Measurements from ENCODE around the gene SGMS1. TPM values are rescaled to one million over a fixed set of nuclear protein-coding genes. Genes with fewer than 3 reads are reported as not detected.

The SGMS1 gene
- total and polyA plus RNA-seq, 2 donors (not counting 3 experiments of a cell fraction or from before 2014, with no cell fraction given) = 9.7 to 23.7 TPM

DNA sequence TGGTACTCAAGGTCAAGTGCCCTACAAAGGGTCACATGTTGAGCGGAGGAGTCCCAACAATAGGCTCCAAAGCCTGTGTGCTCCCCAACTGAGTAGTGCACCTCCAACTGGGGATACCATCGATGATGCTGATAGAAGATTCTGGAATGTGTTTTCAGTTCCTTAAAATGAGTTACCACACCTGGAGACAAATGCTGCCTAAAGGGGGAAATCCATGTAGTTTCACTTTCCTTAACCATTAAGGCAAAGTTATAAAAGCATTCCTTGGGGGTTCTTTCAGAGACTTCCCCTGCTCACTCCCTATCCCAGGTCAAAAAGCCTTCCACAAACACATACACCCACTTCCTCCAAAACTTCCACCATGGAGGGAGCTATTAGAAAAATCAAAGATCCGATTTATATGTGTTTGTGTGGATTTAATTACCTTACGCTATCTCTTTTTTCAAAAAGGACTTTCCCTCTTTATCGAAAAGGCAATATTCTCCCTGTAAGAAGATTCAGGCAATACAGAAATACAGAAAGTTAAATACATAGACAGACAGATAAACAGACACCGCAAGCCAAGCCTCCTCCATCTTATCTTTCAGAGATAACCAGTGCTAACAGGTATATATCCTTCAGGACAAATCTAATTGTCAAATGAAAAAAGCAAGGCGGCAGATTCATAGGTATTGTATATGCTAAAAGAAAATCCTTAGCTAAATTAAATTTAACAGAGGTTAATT is 236.6 kb downstream of the SGMS1 start:
- no peak overlapping the region for H2AFZ ChIP-seq (ENCODE audit: low read depth, low read length)
- dilution Hi-C loops (cut with MboI; ENCODE audit: extremely low pct_ligation_motif_present, low sequenced_read_pairs) = no loop called here

More for the DNA sequence above, 236.6 kb downstream of the SGMS1 start:
- BruUV-seq (replicated peaks) = no TSS peak
- no peak for DNase-seq (ENCODE audit: low read depth, low spot score)
- no peaks in the 10 kb centered on the region for H3K4me1 ChIP-seq (ENCODE audit: control insufficient read depth, extremely low read depth, insufficient read depth, low read length)
- H3K9me3 ChIP-seq (replicated peaks; ENCODE audit: control insufficient read depth, insufficient read depth, low read length) = no peaks in the 10 kb centered on the region
- peaks cover 22% of the 10 kb centered on the region for H3K79me2 ChIP-seq (ENCODE audit: control insufficient read depth, insufficient read depth, low read length)
- CTCF ChIA-PET = interaction anchor here (0.6 to 2.2 kb wide), 5 partner anchors 11 to 201 kb away, joined by 3 to 12 read pairs (median 3); no protein-coding TSS in a partner anchor
- no peak overlapping the region for H3K9ac ChIP-seq (replicated peaks; ENCODE audit: extremely low read depth, insufficient read depth, low read length)
- POLR2A ChIA-PET = no interaction called here
- no peak for TF ChIP-seq JUN (IDR thresholded peaks at IDR 0.05; ENCODE audit: borderline replicate concordance, insufficient read depth, insufficient read length, low read depth)
- TF ChIP-seq GATA2 (IDR thresholded peaks at IDR 0.05; ENCODE audit: insufficient read depth, insufficient read length, low read depth, low read length) = no peak
- TF ChIP-seq, protein P1, sequence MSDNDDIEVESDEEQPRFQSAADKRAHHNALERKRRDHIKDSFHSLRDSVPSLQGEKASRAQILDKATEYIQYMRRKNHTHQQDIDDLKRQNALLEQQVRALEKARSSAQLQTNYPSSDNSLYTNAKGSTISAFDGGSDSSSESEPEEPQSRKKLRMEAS (IDR thresholded peaks at IDR 0.05; ENCODE audit: insufficient read depth, insufficient read length) = no peak
- no peak for TF ChIP-seq POLR2A (IDR thresholded peaks at IDR 0.05; ENCODE audit: low read depth, low read length)
- no peak for TF ChIP-seq EZH2 (IDR thresholded peaks at IDR 0.05; ENCODE audit: borderline replicate concordance, low read depth, low read length, severe bottlenecking)
- TF ChIP-seq, protein P2, sequence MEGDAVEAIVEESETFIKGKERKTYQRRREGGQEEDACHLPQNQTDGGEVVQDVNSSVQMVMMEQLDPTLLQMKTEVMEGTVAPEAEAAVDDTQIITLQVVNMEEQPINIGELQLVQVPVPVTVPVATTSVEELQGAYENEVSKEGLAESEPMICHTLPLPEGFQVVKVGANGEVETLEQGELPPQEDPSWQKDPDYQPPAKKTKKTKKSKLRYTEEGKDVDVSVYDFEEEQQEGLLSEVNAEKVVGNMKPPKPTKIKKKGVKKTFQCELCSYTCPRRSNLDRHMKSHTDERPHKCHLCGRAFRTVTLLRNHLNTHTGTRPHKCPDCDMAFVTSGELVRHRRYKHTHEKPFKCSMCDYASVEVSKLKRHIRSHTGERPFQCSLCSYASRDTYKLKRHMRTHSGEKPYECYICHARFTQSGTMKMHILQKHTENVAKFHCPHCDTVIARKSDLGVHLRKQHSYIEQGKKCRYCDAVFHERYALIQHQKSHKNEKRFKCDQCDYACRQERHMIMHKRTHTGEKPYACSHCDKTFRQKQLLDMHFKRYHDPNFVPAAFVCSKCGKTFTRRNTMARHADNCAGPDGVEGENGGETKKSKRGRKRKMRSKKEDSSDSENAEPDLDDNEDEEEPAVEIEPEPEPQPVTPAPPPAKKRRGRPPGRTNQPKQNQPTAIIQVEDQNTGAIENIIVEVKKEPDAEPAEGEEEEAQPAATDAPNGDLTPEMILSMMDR (IDR thresholded peaks at IDR 0.05; ENCODE audit: extremely low read depth in 1 of 2, insufficient read depth in 1 of 2, low read depth in 1 of 2, low read length in 2 of 2) = no peak
- TF ChIP-seq POLR2AphosphoS5 (IDR thresholded peaks at IDR 0.05; ENCODE audit: insufficient read depth, low read depth, low read length) = no peak
- TF ChIP-seq MYC (IDR thresholded peaks at IDR 0.05; ENCODE audit: low read depth, low read length) = no peak
- no peak for TF ChIP-seq FOS (IDR thresholded peaks at IDR 0.05; ENCODE audit: borderline replicate concordance, insufficient read depth, low read length)
- H4K20me1 ChIP-seq (replicated peaks; ENCODE audit: control insufficient read depth, extremely low read depth, insufficient read depth, low read length) = peaks cover 3% of the 10 kb centered on the region
- no peak overlapping the region for H3K27ac ChIP-seq (ENCODE audit: insufficient read depth, low read depth, low read length)
- FAIRE-seq = no peak
- H3K36me3 ChIP-seq (ENCODE audit: control insufficient read depth in 2 of 2, extremely low read depth in 1 of 2, insufficient read depth in 2 of 2, low read length in 2 of 2) = no peaks in the 10 kb centered on the region
- no peak overlapping the region for H3K4me2 ChIP-seq (ENCODE audit: insufficient read depth, low read length)
- H3K27me3 ChIP-seq (ENCODE audit: control insufficient read depth in 2 of 2, insufficient read depth in 2 of 2, low read length in 2 of 2) = no peaks in the 10 kb centered on the region
- H3K9me1 ChIP-seq (replicated peaks; ENCODE audit: control insufficient read depth, extremely low read depth, insufficient read depth, low read length) = no peaks in the 10 kb centered on the region
- intact Hi-C loops (cut with micrococcal nuclease) = no loop called here
- no peak overlapping the region for H3K4me3 ChIP-seq (replicated peaks in 1 of 3; ENCODE audit: insufficient read depth in 1 of 3, low read depth in 1 of 3, low read length in 3 of 3)

Data from endothelial cell of umbilical vein (primary cell).